RPMI7951 (cell line): Measurements from ENCODE around the gene RBM41. TPM values are rescaled to one million over a fixed set of nuclear protein-coding genes. Genes with fewer than 3 reads are reported as not detected.

Experiments used
- DNase-seq: peaks from one replicate; pipeline ENCODE4 v3.0.0-alpha.2; 2012; ENCODE audit warnings: low read depth
- total RNA-seq: library from RNA; depleted of rRNA; stranded (reverse); fragments of >200 nt; shearing (Covaris generic); gene quantifications from 2 replicates; pipeline ENCODE4 v1.2.3, GENCODE V29; 2014; rRNA removed

RBM41 gene
- total RNA-seq, 1 experiment from 2014 or later = 5.2 TPM

GRCh38 chrX:107029752-107030151 is 88.9 kb downstream of the RBM41 start:
- no peak for DNase-seq

DNA sequence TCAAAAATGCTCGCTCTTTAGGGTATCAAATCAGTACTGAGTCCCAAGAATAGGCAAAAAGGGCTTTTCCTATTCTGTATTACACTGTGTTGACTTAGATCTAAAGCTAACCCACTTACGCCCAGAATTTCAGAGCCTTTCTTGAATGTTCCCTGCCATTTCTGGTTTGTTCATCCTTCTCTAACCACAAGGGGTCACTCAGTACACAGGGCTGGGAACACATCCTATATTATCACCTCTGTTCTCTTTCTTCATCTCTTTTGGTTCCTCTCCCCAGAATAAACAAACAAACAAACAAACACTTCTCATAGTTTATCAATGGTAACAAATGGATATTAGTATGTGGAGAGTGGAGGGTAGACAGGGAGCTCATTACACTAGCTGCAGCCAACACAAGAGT is 93.1 kb downstream of the RBM41 start:
- peak; percentile 7 for DNase-seq

DNA sequence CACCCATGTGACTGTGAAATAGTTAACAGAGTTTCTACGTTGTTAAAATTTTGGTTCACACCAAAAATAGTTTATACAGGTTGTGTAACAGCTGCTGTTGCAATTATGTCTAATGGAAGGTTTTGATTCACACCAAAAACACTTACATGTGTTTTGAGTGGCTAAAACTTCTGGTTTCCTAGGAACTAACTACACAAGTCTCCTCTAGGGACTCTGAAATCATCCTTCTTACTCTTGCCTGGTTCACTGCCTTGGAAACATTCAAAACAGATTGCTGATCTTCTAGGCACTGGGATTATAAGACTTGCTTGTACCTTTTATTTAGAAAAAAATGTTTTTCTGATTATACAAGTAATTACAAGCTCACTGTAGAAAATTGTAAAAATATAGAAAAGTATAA is 103.7 kb downstream of the RBM41 start:
- DNase-seq = no peak

Other genes starting within 250 kb of the RBM41 start
- not detected in 2 replicates for gene RIPPLY1, start 215.5 kb downstream of the RBM41 start, total RNA-seq
- not detected in 2 replicates for gene CLDN2, start 198.4 kb downstream of the RBM41 start, total RNA-seq
- 8.0 and 8.2 TPM in 2 replicates for gene MORC4, start 118.6 kb downstream of the RBM41 start, total RNA-seq
- gene NUP62CL, start 87.6 kb upstream of the RBM41 start, total RNA-seq = 0.29 TPM in 1 of 2 replicates, not detected in the other
- not detected in 2 replicates for gene DNAAF6, start 87.8 kb upstream of the RBM41 start, total RNA-seq